RKO (cell line): Measurements from ENCODE around the gene GAS6.
"Not testable (repeated sequence)": the region's sequence is repeated elsewhere in the genome, so short reads cannot be mapped to it uniquely, and the experiment has no call there.

ENCODE experiments used
- DNase-seq: peaks from one replicate; pipeline ENCODE4 v3.0.0-alpha.2; 2016; ENCODE audit warnings: low spot score

Gene GAS6

DNA sequence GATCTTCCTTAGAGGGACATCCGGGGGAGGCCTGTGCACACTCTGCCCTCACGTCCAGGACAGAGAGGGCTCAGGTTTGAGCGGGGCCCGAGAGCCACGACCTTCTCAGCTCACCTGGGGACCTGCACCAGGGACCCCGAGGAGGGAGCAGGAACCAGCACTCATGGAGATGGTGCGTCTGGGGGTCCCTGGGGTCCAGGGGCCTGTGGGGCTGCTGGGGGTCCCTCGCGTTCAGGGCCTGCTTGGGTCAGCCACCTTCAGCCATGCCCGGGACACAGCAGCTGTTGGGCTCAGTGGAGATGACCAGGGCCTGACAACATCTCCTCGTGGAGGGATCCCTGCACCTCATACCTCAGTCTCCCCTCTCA, 57.8 kb downstream of the GAS6 start:
- DNase-seq = no peak

DNA sequence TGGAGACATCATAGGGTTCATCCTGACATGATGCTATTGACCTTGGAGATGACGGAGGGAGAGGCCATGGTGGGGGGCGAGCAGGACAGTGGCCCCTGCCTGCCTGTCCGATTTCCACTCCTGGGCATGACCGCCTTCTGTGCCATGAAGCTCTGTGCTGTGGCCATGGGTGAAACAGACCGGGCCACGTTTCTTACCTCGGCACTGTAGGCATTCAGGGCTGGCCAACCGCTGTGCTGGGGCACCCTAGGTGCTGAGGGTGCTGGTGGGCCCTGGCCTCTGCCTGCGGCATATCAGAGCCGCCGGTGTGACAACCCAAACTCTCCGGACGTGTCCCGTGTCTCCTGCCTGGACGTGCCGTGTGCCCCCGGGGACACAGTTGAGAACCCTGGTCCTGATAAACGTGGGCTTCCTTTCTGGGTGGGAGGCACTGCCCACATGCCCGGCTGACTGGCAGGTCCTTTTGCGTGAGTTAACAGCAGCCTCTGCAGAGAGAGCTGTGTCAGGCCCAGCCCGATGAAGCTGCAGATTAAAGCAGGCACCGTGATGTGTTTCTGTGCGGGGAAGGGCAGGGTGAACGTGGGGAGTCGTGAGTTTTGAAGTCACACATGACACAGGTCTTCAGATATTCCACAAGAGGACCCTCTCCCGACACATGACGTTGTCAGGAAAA, 58.3 kb downstream of the GAS6 start:
- no peak for DNase-seq

DNA sequence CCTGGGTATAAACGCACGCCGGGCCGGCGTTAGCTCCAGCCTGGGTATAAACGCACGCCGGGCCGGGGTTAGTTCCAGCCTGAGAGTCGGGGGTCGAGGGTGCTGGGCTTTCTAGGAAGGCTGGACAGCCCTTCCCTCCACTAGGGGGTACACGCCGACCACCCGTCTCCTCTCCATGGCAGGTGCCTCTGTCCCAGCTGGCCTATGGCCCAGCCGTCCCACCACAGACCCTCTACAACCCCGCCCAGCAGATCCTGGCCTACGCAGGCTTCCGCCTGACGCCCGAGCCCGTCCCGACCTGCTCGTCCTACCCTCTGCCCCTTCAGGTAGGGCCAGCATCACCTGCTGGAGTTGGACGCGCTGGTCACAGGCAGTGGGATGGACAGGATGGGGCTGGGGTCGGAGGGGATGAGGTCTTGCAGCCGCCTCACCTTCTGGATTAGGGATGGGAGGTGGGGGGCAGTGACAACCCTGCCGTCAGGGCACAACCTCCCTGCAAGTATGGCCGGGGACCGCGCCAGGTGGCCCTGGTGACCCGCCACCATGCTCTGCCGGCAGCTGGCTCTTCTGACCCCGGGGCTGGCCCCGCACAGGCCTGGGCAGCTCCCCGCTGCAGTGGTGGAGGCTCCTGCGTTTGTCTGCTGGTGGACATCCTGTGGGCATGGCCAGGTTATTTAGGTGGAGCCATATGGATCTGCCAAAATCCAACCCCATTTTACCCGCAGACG, 59.0 kb downstream of the GAS6 start:
- DNase-seq = no peak

DNA sequence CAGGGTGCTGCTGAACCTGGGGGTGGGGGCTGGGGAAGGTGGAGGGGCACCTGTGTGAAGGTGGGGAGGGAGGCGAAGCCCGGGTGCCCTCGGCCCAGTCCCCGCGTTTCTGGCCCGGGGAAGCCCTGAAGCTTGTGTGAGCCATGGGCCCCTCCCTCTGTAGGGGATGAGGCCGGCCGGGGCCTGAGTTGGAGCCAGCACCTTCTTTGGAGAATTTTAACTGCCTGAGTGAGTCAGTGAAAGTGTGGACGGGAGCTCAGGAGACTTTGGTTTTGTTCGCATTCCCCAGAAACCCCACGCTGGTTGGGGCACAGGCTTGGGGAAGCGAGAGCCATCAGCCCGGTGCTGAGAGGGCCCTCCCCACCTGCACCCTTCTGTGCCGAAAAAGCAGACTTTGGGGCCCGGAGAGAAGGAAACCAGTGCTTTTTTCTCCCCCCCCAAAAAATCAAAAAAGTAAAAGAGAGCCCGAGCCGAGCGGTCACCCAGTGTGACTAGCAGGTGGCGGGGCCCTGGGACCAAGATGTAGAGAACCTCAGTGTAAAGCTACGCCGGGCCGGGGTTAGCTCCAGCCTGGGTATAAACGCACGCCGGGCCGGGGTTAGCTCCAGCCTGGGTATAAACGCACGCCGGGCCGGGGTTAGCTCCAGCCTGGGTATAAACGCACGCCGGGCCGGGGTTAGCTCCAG, 59.7 kb downstream of the GAS6 start:
- DNase-seq = no peak

DNA sequence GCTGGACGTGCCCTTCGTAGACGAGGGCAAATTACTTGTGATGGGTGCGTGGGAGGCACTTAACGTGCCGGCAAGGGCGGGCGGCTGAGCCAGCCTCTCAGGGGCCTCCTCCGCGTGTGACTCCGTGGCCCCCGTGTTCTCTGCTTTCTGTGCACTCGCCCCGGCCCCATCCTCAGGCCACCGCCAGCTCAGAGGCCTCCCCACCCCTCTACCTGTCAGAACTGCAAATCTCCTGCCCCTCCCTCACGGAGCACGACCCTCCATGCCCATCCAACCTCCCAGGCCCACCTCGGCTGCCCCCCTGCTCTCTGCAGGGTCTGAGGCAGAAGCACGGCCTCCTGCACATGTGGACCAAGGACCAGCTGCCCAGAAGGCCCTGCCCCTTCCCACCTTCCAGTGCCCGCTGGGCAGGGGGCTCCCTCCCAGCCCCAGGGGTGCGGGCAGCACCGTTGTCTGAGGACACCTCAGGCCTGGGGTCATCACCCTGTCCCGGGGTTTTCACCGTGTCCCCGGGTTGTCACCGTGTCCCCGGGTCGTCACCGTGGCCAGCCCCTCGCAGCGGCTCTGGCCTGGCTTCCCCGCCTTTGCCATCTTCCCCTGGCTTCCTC, 60.4 kb downstream of the GAS6 start:
- DNase-seq = no peak

DNA sequence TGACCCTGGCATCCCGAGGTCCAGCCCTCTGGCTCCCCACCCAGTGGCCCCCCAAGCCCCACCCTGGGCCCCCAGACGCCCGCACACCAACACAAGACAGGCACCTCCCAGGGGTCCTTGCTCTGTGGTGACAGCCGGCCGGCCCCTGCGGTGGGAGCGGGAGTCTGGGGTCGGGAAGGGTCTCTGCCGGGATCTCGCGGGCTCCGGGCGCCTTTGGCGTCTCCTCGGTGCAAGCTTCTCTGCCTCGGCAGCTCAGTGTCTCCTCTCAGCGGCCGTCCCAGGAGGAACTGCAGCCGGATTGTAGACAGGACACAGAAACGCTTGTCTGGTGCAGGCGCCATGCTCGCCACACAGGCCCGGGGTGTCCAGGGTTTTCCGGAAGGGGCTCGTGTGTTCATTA, 61.1 kb downstream of the GAS6 start:
- DNase-seq = no peak

DNA sequence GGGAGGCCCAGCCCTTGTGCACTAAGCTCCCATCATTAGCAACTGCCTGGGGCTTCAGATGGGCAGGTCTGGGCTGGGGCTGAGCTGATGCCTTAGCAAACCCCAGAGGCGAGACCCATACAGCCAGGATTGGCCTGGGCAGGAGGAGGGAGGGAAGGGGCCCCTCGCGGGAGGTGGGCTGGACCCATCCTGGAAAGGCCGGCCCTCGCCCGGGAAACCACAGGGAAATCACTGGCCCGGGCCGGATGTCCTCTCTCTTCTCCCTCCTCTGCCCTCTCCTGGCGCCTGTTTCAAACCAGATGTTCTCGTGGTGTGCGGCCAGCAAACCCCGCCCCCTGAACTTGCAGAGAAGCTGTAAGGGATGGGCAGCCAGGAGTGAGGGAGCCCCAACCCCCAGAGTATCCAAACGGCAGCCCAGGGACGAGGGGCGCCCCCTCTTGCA, 61.8 kb downstream of the GAS6 start:
- DNase-seq = peak; percentile 37

DNA sequence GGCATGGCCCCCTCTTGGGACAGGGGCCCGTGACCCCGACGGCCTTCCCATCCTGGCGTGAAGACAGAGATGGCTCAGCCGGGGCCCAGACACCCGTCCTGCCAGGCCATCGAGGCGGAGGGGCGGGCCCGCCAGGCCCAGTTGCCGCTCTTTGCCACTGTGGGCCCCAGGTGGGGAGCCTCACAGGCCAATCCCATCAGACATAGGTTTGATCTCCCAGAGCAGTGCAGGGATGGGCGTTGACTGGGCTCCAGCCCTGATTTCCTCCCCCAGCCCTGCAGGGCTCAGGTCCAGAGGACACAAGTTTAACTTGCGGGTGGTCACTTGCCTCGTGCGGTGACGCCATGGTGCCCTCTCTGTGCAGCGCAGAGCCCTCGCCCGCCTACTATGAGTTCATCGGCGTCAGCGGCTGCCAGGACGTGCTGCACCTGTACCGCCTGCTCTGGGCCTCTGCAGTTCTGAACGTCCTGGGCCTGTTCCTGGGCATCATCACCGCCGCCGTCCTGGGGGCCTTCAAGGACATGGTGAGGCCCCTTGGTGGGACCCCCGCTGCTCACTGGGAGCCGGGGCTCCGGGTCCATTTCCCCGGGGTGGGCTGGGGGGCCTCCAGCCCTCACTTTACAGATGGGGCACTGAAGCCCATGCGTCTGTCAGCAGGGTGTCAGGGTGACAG, 62.5 kb downstream of the GAS6 start:
- no peak for DNase-seq

DNA sequence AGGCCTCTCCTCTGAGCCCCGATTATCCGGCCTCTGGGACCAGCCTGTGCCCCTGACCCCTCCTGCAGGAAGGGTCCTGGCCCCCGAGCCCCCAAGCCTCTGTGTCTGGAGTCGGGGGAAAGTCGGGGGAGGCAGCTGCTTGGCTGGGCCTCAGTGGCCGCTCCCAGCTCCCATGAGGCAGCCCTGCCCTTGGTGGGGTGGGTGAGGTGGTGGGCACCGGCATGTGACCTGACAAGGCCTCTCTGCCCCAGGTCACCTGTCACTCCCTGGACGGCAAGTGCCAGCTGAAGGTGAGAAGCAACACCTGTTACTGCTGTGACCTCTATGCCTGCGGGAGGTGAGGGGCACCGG, 63.3 kb downstream of the GAS6 start:
- DNase-seq = no peak

DNA sequence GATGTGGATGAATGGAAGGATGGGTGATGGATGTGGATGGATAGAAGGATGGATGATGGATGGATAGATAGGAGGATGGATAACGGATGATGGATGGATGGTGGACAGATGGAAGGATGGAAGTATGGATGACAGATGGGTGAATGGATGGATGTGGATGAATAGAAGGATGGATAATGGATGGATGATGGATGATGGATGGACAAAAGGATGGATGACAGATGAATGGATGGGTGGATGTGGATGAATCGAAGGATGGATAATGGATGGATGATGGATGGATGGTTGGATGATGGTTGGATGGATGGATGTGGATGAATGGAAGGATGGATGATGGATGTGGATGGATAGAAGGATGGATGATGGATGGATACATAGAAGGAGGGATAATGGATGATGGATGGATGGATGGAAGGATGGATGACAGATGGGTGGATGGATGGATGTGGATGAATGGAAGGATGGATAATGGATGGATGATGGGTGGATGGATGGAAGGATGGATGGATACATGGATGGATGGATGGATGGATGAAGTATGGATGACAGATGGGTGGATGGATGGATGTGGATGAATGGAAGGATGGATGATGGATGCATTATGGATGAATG, 65.6 kb downstream of the GAS6 start:
- no peak for DNase-seq

DNA sequence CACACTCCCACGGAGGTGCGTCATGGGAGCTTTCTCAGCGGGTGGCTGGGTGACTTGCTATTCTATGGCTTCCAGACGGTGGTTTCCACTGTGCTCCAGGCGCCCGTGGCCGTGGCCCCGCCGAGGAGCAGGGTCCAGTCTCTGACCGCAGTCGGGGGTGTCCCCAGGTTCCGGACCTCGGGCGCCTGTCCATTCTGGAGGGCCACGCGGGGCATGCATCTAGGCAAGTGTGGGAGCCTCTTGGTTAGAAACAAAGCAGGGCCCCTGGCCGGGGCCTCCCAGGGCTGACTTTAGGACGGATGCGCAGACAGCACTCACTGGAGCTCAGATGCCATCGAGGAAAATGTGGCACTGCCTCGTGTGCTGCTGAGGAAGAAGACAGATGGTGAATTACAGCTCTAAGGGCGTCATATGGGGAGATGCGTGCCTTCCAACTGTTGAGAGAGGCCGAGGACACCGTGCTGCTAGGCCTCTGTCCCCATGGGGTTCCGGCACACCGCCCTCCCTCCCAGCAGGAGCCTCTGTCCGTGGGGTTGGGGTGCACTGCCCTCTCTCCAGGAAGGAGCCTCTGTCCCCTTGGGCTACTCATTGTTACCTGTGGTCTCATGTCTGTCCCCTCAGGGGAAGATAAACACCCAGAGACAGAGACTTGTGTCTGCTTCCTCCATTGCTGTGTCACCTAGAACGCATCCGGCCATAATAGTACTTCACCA, 66.8 kb downstream of the GAS6 start:
- DNase-seq = no peak

DNA sequence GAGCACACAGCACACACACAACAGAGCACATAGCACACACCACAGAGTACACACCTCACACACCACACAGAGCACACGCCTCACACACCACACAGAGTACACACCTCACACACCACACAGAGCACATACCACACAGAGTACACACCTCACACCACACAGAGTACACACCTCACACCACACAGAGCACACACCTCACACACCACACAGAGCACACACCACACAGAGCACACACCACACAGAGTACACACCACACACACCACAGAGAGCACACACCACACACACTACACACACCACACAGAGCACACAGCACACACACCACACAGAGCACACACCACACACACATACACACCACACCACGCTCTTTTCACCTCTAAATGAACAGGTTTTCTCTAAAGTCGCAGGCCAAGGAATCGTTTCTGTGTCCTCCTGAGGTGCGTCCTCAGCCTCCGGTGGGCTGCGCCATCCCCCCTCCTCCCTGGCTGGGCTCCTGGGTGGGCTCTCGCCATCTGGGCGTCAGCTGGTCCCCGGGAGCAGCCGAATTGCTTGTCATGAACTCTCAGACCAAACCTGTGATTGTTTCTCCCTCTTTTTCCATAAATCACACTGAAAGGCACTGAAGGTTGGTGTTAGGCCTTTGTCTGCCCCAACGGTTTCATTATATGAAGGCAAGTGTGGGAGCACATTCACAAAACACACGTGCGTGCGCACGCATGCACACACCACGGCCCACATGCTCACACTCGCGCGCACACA, 67.5 kb downstream of the GAS6 start:
- DNase-seq = no peak

DNA sequence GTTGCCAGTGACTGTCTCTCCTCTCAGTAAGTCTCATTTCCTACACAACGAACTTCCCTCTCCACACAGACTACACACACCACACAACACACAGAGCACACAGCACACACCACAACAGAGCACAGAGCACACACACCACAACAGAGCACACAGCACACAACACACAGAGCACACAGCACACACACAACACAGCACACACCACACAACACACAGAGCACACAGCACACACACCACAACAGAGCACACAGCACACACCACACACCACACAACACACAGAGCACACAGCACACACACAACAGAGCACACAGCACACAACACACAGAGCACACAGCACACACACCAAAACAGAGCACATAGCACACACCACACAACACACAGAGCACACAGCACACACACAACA, 68.5 kb downstream of the GAS6 start:
- DNase-seq = not testable (repeated sequence)

DNA sequence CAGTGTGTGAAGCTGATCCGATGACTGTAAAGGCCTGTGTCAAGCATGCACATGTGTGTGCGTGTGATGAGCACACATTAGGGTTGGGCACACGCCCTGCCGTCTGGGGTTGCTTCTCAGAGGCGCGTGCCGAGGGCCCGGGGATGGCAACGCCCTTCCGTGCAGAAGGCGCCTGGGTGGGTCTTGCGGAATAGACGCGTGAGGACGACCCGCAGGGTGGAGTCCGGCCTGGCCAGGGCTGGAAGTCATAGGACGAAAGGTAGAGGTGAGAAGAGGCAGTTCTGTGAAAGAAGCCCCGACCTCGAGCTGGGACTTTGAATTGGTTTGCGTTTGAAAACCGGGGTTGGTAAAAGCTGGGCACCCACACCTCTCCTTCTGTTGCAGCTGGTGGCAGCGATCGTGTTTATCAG, 69.1 kb downstream of the GAS6 start:
- DNase-seq = no peak

DNA sequence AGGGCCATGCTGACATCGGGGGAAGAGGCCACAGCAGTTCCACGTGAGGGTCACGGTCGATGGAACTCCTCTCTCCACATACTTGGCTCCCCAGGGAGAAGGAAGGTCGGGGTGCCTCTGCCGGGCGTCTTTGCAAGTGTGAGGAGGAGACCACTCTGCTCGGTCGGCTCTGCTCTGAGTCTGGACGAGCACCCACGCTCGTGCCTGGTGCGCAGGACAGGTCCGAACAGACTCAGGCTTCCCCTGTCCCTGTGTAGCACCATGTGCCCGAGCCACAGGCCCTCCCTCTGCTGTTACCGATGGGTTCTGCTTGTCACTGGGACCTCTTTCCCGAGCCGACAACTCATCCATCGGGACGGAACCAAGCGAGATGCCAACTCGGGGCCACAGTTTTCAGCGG, 69.8 kb downstream of the GAS6 start:
- no peak for DNase-seq

DNA sequence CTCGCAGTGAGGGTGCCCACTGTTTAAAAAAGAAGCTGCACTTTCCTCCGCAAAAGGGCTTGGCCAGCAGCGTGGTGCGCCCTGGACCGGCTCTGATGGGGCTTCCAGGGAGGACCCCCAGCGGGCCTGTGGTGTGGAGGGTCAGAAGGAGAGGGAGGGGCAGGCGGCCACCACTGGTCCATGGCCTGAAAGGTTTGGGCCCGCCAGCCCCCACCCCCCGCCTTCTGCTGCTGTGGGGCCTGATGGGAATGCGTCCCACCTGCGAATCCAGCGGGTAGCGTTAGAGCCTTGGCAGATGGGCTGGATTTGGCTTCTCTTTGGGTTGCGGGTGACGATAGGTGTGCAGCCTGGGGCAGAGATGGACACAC, 70.2 kb downstream of the GAS6 start:
- DNase-seq = no peak

DNA sequence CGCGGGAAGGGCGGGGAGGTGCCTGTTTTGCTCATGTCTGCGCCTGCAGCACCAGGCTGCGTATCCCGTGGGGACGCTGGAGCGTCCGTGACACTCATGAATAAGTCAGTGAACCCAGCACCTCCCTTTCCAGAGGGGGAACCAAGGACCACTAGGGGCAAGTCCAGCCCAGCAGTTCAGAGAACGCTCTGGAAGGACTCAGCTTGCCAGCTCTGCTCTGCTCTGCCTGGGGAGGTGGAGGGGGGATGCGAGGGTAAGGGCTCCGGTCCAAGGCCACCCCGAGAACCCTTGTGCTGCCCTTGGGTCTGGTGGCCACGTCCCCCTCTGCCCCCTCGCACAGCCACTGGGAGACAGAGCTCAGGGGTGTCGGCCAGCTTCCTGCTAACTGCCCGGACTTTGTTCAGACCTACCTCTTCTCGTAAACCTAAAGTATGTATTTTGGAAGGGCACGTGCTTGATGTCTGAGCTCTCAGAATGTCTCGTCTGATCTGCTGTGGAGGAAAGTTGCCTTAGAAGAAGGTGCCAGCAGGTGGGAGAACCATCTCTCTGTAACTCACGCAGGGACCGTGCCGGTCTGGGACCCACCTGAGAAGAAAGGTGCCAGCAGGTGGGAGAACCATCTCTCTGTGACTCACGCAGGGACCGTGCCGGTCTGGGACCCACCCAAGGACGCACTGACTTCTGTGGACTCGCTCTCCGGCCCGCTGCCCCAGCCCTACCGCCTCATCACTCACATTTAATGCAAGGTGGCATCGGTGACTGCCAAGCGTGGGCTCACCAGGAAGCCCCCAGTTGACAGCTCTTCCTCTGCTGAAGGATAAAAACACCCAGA, 70.8 kb downstream of the GAS6 start:
- no peak for DNase-seq

DNA sequence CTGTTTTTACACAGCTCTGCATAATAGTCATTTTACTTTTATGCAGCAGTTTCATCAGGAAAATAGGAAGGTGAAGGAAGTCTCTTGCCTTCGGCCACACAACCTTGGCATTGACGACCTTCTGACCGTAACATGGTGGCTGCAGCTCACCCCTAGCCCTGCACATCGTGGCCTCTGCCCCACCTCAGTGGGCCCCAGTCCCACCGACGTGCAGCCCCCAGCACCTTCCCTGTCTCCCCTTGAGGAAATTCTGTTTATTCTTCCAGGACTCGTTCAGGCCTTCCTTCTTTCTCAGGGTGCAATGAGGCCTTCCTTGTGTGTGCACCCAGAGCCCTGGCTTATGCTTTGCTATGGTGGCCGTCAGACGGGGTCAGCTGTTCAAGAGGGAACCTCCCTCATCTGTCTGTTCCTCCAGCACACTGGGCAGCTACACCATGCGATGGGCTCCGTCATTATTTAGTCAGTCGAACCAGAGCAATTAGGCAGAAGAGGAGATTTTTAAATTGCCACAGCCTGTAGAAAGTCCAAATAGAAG, 71.6 kb downstream of the GAS6 start:
- DNase-seq = no peak

DNA sequence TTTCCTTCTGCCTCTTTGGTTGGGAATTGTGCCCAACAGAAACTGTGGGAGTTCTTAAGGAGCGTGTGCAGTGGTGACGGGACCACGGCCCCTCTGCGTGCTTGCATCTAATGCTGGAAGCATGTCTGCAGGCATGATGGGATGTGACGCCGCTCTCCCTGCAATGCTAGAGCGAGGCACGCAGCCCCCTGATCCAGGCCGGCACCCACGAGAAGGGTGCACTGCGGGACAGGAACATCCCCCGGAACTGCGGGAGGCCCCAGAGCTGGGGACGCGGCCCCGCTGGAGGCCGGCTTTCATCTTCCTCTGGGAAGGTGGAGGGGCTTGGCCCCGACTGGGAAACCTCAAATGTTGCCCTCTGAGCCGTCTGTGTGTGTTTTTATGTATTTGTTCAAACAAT, 72.1 kb downstream of the GAS6 start:
- DNase-seq = no peak

DNA sequence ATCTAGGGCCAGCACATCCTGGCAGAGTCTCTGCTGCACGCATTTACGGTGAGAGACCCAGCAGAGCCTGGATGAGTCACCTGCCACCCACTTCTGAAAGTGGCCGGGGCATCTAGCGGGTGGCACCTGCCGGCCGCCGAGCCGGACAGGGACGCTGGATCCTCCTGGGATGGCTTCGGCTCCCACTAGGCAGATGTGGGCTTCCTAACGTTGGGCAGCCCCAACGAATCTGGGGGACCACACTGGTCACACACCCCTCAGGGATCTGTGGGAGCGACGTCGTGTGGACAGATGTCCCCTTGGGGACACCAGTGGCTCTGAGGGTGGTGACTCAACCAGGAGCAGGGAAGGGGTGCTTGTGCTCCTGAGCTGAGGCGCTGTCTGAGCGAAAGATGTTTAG, 72.7 kb downstream of the GAS6 start:
- DNase-seq = no peak
